GM20431 (cell line): Measurements from ENCODE around the gene SNN.

Source experiments
- in situ Hi-C: fragments of 300-500 bp; cut with MseI, MboI; formaldehyde crosslinking; loops from one replicate; pipeline ENCODE4 v1.15.0; 2020; ENCODE audit warnings: low sequenced_read_pairs; ENCODE audit not compliant: unreplicated experiment

Gene SNN

DNA sequence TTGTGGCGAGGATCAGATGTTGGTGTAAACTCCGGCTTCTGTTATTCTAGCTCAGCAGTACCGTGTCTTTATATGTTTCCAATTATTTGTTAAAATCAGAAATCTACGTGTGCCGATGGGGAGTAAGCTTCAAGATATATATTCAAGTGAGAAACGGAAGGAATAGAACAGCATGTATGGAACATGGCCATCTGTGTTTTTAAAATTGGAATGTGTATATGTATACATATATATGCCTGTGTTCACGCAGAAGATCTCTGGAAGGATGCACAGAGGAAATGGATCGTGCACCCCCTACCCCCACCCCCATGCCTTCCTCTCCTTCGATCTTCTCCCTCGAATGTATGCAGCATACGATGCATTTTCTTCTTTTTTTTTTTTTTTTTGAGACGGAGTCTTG lies 7.7 kb upstream of the SNN start:
- in situ Hi-C loops, result no loop called here

DNA sequence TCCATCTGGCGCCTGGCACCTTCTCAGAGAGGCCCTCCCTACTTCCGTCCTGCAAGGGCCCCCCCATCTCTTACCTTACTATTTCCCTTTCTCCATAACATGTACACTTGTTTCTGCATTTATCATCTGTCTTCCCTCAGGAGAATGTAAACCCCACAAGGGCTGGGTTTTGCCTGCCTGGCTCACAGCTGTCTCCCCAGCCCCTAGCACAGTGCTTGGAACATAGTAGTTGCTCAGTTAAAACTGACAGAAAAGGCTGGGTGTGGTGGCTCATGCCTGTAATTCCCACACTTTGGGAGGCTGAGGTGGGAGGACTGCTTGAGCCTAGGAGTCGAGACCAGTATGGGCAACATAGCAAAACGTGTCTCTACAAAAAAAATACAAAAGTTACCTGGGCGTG lies 5.7 kb upstream of the SNN start:
- in situ Hi-C loops, result no loop called here

DNA sequence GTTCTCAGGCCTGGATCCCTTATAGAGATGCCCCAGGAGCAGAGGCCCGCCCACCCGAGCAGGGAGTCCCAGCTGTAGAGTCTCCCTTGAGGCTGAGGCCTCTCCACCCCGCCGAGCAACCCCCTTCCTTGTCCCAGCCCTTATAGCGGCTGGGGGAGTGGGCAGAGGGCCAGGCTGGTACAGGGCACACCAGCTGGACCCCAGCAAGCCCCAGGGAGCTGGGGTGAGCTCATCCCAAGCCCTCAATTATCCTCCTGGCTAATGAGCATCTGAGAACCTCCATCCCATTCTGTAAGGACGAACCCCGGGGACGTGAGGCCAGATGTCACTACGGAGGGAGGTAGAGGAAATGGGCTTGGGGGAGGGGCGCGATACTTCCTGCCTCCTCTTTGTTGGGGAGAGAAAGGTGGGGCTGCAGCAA lies 3.2 kb upstream of the SNN start:
- in situ Hi-C loops, result no loop called here

DNA sequence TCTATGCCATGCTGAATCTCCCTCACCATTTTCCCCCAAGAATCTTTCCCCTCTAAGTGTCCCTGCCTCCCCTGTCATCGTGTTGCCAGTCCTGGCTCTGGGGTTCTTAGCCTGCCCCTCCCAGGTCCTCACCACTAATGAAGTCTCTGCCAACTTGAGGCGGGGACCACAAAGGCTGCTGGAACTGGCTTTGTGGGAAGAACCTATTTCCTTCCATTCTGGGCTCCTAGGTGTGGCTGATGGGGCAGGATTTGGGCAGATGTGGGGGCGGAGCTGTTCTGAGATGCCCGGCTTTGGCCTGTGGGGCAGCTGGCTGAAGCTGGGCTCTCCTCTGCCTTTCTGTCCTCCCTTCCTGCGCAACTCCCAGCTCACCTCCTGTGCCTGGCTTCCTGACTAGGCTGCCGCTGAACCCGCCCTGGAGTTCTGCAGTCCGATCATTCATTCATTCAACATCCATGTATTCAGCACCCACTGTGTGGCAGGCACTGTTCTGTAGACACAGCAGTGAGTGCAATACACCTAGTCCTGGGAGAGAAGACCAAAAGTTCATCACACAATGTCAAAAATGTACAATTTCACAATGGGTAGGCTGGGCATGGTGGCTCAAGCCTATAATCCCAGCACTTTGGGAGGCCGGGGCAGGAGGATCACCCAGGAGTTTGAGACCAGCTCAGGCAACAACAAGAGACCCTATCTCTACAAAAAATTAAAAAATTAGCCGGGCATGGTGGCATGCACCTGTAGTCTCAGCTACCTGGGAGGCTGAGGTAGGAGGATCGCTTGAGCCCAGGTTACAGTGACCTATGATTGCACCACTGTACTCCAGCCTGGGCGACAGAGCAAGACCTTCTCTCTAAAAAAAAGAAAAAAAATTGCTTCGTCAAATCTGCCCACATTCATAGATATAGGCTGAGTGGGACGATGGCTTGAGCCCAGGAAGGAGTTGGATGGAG lies 1.9 kb upstream of the SNN start:
- in situ Hi-C loops, result no loop called here

DNA sequence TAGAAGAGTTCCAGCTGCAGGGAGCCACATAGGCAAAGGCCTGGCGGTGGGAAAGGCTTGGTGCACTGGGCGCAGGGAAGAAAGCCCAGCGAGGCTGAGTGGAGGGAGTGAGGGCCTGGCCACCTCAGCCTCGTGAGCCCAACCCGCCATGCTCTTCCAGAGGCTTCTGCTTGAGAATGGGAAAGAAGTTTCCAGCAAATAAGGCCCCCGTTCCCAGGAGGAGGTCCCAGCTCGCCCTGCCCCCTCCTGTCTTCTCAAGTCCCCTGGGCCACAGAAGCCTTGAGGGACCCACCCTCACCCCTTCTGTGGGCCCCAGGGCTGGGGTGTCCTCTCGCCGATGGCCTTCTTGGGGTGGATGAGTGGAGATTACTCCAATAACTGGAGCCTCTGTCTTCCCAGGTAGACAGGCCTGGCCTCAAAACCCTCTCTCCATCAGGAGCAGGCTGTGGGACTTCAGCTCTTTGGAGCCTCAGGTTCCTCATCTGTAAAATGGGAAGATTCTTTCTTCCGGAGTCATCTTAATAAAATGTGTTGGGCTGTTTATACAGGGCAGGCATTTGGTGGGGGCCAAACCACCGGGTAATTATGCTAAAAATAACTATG lies 933 bp upstream of the SNN start:
- in situ Hi-C loops, result no loop called here

DNA sequence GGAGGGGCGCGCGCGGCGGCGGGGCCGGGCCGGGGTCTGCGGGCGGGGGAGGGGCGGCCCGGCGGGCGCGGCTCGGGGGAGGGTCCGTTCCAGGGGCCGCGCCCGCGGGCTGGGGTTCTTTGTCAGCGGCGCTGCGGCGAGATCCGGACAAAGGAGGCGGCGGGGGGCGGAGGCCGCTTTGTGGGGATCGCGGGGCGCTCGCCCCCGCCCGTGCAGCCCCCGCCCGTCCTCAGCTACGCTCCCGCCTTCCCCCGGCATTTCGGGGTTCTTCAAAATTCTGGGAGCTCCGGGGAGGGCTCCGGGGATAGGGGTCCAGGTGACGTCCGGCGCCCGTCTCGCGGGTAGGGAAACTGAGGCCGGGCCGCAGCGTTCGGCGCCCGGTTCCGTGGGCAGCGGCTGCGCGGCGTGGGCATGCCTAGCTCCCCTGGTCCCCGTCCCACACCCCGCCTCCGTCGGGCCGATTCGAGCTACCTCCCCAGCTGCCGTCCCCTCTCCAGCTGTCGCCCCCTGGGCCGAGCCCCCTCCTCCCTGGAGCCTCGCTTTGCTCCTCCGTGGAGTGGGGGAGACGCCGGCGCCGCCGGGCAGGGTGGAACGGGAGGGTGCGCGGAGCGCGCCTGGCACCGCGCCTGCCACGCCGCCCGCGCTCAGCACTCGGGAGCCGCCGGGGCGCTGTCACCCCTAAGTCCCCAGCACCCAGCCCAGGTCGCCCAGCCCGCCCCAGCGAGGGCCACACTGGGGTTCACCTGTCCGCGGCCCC lies 546 bp downstream of the SNN start:
- in situ Hi-C loops, result no loop called here

DNA sequence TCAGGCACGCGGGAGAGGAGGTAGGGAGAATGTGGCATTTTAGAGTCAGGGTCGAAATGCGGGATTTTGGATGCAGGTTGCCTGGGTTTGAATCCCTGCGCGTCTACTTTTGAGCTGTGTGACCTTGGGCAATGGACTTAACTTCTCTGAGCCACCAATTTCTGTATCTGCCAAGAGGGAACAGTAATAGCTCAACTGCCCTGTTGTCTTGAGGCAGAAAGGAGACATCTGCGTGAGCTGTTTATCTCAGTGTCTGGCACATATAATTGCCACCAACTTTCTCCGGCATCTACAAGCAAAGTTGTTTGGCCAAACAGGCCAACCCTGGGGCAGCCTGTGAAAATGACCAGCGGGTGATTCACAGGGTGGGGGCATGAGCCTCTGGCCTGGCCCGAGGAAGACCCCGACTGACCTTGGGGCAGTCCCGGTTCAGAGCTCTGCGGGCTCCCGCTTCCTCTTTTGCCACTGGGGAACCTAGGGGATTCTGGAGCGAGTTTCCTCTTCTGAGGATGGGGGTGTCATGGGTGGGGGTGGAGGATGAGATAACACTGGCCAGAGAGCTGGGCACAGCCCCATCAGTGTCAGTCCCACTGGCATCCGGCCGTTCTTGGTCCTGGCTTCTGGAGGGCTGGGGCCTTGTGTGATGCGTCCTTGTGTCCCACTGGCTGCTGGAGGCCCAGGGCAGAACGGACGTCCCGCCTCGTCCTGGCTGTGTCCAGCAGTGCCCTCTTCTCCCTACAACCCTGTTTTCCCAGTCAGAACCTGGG lies 1.3 kb downstream of the SNN start:
- in situ Hi-C loops, result no loop called here

DNA sequence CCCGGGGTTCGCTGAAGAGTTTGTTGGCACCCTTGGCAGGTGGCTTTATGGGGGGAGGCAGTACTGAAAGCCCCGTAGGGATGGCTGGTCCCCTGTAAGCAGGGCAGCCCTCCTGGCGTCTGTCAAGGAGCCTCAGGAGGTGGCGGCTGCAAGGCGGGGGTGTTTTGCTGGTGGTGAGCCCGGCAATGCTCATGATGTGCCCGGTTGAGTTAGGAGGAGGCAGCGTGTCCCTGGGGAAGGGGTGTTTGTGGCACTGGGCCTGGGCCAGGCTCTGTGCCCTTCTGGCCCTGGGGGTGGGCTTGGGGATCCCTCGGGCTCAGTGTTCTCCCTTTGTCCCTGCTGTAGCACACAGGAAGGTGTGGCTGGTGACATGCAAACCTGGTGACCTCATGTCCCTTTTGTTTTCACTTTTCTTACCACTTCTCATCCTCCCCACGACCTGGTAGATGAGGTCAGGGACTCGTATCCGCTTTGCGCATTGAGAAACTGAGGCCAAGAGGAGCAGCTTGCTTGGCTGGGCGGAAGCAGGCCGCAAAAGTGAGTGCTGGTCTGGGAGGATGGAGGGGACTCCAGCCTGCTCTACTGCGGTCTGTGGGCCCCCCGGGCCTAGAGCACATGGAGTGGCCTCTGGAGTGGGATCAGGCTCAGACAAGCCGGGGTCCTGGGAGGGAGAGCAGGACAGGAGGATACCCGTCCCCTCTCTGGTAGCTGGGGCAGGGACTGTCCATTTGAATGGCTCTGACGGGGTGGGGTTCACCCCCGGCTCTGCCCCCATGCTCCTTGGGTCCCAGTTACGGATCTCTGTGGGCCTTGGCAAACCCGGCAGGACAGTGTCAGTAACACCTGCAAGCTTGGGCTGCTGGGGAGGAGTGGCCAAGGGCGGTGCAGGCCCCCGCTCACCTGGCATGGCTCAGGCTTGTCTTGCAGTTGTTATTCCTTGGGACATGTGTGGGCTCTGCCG lies 2.2 kb downstream of the SNN start:
- in situ Hi-C loops, result no loop called here

DNA sequence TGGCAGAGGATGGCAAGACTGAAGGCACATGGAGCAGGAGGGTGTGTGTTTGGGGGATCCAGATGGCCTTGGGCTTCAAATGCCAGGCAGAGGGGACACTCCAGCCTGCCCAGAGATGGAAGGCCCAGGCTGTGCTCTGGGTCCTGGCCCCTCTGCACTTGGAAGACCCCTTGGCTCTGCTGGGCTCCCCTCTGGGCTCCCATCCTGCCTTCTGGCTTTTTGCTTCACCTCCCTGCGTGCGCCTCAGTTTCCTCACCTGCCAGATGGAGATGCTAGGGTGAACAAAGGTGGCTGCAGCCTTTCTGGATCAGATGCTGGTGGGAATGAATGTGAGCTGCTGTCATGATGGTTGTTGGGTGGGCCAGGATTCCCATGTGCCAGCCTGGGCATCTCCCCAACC lies 3.0 kb downstream of the SNN start:
- in situ Hi-C loops, result no loop called here

DNA sequence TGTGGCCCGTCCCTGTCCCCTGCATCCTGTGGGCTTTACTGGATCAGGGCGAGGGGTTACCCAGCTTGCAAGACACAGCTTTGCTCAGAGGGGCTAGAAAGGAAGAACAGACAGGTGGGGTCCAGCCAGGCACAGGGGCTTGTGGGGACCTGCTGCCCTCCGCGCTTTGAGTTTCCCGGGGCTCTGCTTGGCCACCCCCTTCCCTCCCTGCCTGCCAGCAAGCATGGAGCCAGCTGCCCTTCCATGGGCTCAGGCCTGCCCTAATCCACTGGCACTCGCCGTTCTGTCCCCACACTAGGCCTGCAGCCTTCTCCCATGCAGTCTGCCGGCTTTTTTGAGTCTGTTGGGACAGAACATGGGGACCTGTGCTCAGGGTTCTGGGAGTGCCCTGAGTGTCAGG lies 3.4 kb downstream of the SNN start:
- in situ Hi-C loops, result no loop called here

DNA sequence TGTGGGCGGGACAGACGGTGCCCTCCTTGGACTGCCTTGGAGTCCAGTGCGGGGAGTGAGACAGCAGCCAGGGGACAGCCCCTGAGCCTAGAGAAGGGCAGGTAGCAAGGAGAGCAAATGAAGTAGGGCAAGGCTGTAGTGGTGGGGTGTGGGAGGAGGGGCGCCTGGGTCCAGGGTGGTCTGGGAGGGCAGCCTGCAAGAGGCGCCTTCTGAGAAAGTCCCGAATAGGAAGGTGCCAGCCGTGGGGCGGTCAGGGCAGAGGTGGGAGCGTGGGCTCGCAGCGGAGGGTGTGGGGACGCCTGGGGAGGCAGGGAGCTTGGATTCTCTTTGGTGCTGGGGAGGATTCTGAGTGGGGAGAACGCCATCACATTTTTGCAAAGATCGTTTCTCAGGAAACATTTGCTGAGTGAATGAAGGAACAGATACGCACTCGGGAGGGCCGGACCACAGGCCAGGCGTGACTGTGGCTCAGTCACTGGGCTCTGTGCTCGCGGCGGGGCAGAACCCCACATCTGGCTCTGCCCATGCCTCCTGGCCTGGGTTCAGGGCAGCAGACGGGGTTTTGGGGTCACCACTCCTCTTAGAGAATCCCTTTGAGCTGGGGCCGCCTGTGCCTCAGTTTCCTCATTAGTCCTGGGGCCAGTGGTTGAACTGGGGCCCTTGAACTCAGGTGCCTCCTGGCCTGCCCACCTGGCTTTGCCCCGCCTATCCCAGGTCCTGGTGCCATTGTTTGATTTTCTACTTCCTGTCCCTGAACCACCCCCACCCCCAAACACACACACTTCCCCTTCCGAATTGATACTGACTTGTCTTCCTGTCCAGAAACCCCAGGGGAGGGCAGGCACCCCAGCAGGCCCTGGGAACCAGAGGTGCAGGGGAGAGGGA lies 4.2 kb downstream of the SNN start:
- in situ Hi-C loops, result no loop called here

DNA sequence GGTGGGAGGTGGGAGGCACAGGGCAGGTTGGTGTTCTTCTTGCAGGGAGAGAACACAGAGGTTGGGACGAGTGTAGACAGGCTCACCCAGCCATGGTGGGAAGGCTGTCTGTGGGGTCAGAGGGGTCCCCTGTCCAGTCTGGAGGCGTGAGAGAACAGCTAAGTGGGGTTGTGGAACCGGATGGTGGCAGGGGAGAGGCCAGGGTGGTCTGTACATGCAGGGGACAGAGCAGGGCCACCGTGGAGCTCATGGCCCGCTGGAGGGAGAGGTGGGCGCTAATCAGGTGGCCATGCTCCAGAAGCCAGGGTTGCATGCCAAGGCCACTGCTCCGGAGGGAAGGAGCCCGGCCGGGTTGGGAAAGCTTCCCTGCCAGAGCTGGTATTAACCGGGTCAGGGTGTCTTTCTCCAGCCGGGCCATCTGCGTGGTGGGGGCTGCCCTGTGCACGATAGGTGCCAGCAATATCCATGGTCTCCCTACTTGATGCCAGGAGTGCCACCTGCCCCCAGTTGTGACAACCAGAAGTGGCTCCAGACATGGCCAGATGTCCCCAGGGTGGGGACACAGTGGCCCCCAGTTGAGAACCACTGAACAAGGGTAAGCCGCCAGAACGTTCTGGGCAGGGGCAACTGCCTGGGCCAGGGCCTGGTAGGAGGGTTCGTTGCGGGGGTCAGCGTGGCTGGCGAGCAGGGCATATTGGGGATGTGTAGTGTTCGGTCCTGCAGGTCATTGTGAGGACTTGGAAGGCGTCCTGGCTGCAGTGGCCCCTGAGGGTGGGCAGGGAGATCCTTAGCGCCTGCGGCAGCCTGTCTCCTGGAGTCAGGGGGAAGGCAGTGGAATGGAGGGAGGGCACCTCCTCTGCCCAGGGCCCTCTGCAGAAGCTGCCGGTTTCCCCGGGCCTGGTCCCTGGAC lies 5.1 kb downstream of the SNN start:
- in situ Hi-C loops, result no loop called here

DNA sequence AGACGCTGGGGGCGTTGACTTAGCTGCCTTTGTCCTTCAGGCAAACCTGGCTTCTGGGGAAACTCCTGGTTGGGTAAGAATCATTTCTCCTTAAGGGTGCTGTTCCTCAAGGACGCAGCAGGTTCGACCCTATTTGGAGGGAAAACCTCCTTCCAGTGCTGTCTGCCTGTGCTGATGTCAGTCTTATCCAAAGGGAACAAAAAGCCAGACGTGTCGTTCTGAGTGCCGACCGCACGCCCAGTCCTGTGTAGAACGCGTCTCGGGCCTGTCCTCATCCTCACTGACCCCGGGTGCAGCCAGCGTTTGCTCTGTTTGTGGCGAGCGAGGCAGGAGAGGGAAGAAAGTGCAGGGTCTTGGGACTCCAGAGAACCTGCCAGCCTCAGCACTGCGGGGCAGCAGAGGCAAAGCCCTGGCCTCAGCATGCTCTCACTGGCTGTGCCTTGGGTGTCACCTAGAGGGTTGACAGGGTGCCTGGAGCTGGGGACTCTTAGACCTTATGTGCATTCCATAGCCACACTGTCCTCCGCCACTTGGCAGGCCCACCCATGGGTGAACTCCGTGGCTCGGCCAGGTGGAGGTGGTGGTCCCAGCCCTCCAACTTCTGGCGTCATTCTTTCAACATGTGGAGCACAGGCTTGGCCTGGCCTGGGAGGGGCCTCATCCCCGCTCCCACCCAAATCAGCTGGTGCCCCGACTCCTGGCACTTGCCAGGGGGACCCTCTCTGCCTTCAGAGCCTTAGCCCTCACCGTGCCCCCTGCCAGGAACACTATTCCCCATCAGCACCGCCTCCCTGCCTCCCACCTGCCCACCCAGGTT lies 6.0 kb downstream of the SNN start:
- in situ Hi-C loops, result no loop called here

DNA sequence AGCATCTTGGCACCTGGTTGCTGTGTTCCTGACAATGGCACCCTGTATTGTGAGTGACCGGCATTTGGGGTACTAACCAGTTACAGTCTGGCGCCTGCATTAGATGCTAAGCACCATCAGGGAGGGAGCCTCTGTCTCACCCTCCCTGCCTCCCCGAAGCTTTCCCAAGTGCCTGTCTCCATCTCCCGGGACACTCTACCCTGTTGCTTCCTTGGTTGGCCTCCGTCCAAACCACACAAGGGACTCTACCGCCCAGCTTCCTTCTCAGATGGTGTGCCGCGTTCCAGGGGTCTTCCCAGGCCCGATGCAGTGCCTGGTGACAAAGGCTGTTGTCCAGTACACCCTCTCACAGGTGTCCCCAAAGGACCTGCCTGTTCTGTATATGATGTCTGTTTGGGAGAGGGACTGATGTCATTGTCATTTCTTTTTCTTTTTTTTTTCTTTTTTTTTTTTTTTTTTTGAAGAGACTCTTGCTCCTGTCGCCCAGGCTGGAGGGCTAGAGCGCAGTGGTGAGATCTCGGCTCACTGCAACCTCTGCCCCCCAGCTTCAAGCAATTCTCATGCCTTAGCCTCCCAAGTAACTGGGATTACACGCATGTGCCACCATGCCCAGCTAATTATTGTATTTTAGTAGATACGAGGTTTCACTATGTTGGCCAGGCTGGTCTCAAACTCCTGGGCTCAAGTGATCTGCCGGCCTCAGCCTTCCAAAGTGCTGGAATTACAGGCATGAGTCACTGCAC lies 6.7 kb downstream of the SNN start:
- in situ Hi-C loops, result no loop called here

DNA sequence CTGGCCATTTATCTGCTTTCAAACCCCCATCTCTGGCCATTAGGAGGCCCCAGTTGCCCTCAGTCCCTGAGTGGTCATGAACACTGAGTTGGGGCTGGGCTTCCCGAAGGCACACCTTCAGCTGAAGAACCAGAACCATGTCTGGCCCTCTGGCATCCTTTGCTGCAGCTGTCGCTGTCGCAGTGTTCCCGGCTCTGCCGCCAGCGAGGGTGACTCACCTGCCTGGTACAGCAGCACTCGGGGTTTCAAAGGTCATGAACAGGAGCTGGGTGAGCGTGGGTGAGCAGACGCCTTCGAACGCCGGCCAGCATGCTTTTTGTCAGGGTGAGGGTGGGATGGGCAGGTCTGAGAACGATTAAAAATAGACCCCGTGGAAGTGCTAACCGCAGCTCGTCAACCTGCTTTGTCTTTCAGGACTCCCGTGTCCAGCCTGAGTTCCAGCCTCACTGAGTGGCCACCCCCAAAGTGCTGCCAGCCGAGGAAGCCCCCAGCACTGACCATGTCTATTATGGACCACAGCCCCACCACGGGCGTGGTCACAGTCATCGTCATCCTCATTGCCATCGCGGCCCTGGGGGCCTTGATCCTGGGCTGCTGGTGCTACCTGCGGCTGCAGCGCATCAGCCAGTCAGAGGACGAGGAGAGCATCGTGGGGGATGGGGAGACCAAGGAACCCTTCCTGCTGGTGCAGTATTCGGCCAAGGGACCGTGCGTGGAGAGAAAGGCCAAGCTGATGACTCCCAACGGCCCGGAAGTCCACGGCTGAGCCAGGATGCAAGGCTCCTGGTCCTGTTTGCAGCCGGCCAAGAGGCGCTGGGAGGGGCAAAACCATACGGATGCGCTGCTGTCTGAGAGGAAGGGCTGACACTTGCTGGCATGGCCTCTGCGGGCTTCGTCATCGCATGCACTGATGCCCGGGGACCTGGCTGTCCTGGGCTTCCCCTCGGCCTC lies 7.6 kb downstream of the SNN start:
- in situ Hi-C loops, result no loop called here
